CD4-positive, CD25-positive, alpha-beta regulatory T cell (primary cell): Measurements from ENCODE around the gene MFN2. TPM values are rescaled to one million over a fixed set of nuclear protein-coding genes. Genes with fewer than 3 reads are reported as not detected.
"Not testable (repeated sequence)": the region's sequence is repeated elsewhere in the genome, so short reads cannot be mapped to it uniquely, and the experiment has no call there.

Source experiments
- ATAC-seq, 2 donors: fragments of 150-1000 bp; cut with Tn5 transposase; one replicate each; pipeline ENCODE4 v1.10.0; 2021; ENCODE audit warnings: low read depth in 2 of 2, moderate number of reproducible peaks in 2 of 2, moderate library complexity in 1 of 2
- DNase-seq, 3 donors: peaks; one replicate each; pipeline versions ENCODE4 v3.0.0 to v3.0.0-alpha.2; 2012 to 2022; ENCODE audit warnings: mixed read lengths in 1 of 3
- H3K27ac ChIP-seq: one replicate; pipeline ENCODE4 v1.7.0; 2013; ENCODE audit warnings: mild to moderate bottlenecking, low read length; ENCODE audit not compliant: insufficient read depth, poor library complexity, severe bottlenecking
- H3K27me3 ChIP-seq: one replicate; pipeline ENCODE4 v1.7.0; 2013; ENCODE audit warnings: low read length; ENCODE audit not compliant: control insufficient read depth, insufficient read depth
- H3K36me3 ChIP-seq: one replicate; pipeline ENCODE4 v1.7.0; 2013; ENCODE audit warnings: mild to moderate bottlenecking, low read length, moderate library complexity; ENCODE audit not compliant: control insufficient read depth, insufficient read depth
- H3K4me1 ChIP-seq: 2 replicates; pipeline ENCODE4 v1.7.0; 2013; ENCODE audit warnings: mild to moderate bottlenecking, low read length; ENCODE audit not compliant: insufficient read depth, control insufficient read depth, poor library complexity, severe bottlenecking
- H3K4me3 ChIP-seq: one replicate; pipeline ENCODE4 v1.7.0; 2013; ENCODE audit warnings: low read depth, mild to moderate bottlenecking, low read length, moderate library complexity
- H3K9me3 ChIP-seq, 2 experiments: 1 replicate in 1 of 2; 2 replicates in 1 of 2; pipeline ENCODE4 v1.7.0; 2013; ENCODE audit warnings: low read length in 2 of 2, mild to moderate bottlenecking in 1 of 2, moderate library complexity in 1 of 2; ENCODE audit not compliant: control insufficient read depth in 2 of 2
- H3K27ac Mint-ChIP-seq, 3 donors: one replicate each; pipeline ENCODE4 v1.8.0; 2020 to 2022; ENCODE audit warnings: mild to moderate bottlenecking in 3 of 3, mixed read lengths in 3 of 3, moderate library complexity in 2 of 3
- H3K27me3 Mint-ChIP-seq: one replicate; pipeline ENCODE4 v1.8.0; 2022; ENCODE audit warnings: mild to moderate bottlenecking, mixed read lengths
- H3K36me3 Mint-ChIP-seq: one replicate; pipeline ENCODE4 v1.8.0; 2020; ENCODE audit warnings: mixed read lengths
- H3K4me1 Mint-ChIP-seq, 4 donors: one replicate each; pipeline ENCODE4 v1.8.0; 2020 to 2022; ENCODE audit warnings: mixed read lengths in 4 of 4, mild to moderate bottlenecking in 1 of 4
- H3K4me3 Mint-ChIP-seq, 4 donors: one replicate each; pipeline ENCODE4 v1.8.0; 2020 to 2022; ENCODE audit warnings: mild to moderate bottlenecking in 4 of 4, mixed read lengths in 4 of 4, moderate library complexity in 3 of 4
- H3K9me3 Mint-ChIP-seq, 7 donors: one replicate each; pipeline ENCODE4 v1.8.0; 2020 to 2022; ENCODE audit warnings: mixed read lengths in 7 of 7, mild to moderate bottlenecking in 3 of 7, moderate library complexity in 2 of 7
- polyA plus RNA-seq, 4 donors: library from polyadenylated mRNA; unstranded; fragments of 300-500 nt; fragmentation: Illumina TruSeq; gene quantifications; one replicate each; pipeline ENCODE4 v1.2.3, GENCODE V29; 2021
- total RNA-seq: library from RNA; stranded (reverse); gene quantifications from one replicate; pipeline ENCODE4 v1.2.3, GENCODE V29; 2022

MFN2 gene
- total and polyA plus RNA-seq, 5 donors from 2014 or later, result 30.0 to 39.1 (median 36.1) TPM

- Mint-ChIP-seq H3K36me3 (peaks cover 31% of the 10 kb centered on the region), H3K4me3 (no peak overlapping the region)
Measured at GRCh38 chr1:12029720-12030339, 49.6 kb downstream of the MFN2 start.

DNA sequence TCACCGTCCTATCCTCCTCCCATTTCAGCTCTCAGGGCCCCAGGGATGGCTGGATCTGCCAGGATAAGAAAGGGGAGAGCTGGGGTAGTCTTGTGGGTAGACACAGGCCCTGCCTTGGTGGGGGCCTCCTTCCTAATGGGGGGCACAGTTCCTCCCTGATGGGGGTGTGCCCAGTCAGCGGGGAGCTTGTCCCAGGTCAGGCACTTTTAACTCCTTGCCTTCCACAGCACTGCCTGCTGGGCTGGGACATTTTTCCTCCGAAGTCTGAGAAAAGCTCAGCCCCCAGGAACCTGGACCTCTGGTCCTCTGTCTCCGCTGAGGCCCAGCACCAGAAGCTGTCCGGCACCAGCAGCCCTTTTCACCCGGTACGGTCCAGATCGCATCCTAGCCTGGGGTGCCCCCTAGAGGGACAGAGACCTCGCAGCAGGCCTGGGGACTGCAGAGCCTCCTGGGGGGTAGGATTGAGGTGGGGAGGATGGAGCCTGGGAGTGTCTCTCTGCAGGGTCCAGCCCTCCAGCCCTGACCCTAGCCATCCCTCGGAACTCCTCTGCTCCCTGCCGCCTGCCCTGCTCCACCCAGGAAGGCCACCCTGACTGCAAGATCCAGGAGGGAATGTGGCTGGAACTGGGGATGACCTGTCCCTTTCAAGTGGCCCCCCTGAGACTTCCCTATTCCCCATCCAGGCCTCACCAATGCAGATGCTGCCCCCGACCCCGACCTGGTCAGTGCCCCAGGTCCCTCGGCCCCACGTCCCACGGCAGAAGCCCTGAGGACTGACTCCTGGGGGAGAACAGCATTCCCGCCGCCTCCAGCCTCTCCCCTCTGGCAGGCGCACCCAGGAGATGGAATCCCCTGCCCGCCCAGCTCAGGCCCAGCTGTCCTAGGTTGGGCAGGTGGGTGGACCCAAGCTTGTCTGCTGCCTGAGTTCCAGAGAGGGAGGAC, 51.1 kb downstream of the MFN2 start:
- ATAC-seq (peak in 1 of 2 donors; percentile 59), DNase-seq (peak in 1 of 3 donors; percentile 47)
- H3K27ac Mint-ChIP-seq, result no peak overlapping the region
- Histone ChIP-seq H3K27ac (no peak overlapping the region), H3K27me3 (no peaks in the 10 kb centered on the region), H3K36me3 (peaks cover 41% of the 10 kb centered on the region), H3K4me1 (no peaks in the 10 kb centered on the region), H3K9me3 (no peaks in the 10 kb centered on the region), H3K4me3 (no peak overlapping the region)
- H3K36me3 Mint-ChIP-seq, result peaks cover 31% of the 10 kb centered on the region
- H3K4me3 Mint-ChIP-seq, result no peak overlapping the region
- H3K27me3 Mint-ChIP-seq, result no peaks in the 10 kb centered on the region
- no peaks in the 10 kb centered on the region for H3K9me3 Mint-ChIP-seq
- H3K4me1 Mint-ChIP-seq, result peaks cover 0 to 4% (median 0%) of the 10 kb centered on the region in 4 donors

More at GRCh38 chr1:12029720-12030339, 49.6 kb downstream of the MFN2 start:
- Mint-ChIP-seq H3K27ac (no peak overlapping the region), H3K9me3 (no peaks in the 10 kb centered on the region), H3K4me1 (peaks cover 0 to 4% (median 0%) of the 10 kb centered on the region in 4 donors), H3K27me3 (no peaks in the 10 kb centered on the region)
- Histone ChIP-seq H3K4me3 (no peak overlapping the region), H3K27ac (no peak overlapping the region), H3K9me3 (no peaks in the 10 kb centered on the region), H3K4me1 (no peaks in the 10 kb centered on the region), H3K36me3 (peaks cover 54% of the 10 kb centered on the region), H3K27me3 (no peaks in the 10 kb centered on the region)
- DNase-seq, result no peak
- ATAC-seq, result no peak

GRCh38 chr1:12032161-12032621, 51.9 kb downstream of the MFN2 start:
- Histone ChIP-seq H3K9me3 (no peaks in the 10 kb centered on the region), H3K27me3 (no peaks in the 10 kb centered on the region), H3K4me3 (no peak overlapping the region), H3K36me3 (peaks cover 33% of the 10 kb centered on the region), H3K4me1 (no peaks in the 10 kb centered on the region), H3K27ac (no peak overlapping the region)
- Mint-ChIP-seq H3K27me3 (no peaks in the 10 kb centered on the region), H3K4me1 (no peaks in the 10 kb centered on the region), H3K36me3 (peaks cover 22% of the 10 kb centered on the region), H3K9me3 (no peaks in the 10 kb centered on the region), H3K27ac (no peak overlapping the region), H3K4me3 (no peak overlapping the region)
- no peak for DNase-seq
- no peak for ATAC-seq

GRCh38 chr1:12033441-12033840, 53.2 kb downstream of the MFN2 start:
- H3K36me3 ChIP-seq, result peaks cover 26% of the 10 kb centered on the region
- H3K27ac ChIP-seq, H3K4me3 Mint-ChIP-seq, H3K9me3 ChIP-seq, H3K4me1 ChIP-seq, DNase-seq, H3K4me1 Mint-ChIP-seq, H3K27me3 Mint-ChIP-seq, H3K27me3 ChIP-seq, H3K9me3 Mint-ChIP-seq, ATAC-seq, H3K4me3 ChIP-seq, H3K27ac Mint-ChIP-seq: not testable (repeated sequence)
- peaks cover 12% of the 10 kb centered on the region for H3K36me3 Mint-ChIP-seq

DNA sequence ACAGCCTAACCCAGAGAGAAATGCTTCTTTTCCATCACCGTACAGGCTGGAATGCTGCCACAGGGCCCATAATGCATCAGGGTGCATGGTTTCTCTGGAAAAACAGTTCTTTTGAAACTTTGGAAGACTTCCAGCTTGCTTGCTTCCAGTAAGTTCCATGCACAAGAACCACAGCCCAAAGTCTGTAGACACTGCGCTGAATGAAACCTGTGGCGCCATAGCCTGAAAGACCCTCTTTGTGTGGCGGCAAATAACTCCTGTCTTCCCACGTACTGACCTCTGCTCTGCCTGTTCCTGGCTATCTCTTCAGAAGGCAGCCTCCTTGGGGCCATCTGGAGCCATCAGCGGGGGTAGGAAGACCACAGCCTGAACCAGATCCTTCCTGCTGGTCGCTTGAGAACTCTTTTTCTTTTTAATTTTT, 54.1 kb downstream of the MFN2 start:
- no peak overlapping the region for H3K4me3 ChIP-seq
- Mint-ChIP-seq H3K9me3 (no peaks in the 10 kb centered on the region), H3K27me3 (no peaks in the 10 kb centered on the region), H3K4me1 (peaks cover 0 to 6% (median 0%) of the 10 kb centered on the region in 4 donors), H3K36me3 (peaks cover 8% of the 10 kb centered on the region), H3K27ac (no peak overlapping the region), H3K4me3 (no peak overlapping the region)
- H3K9me3 ChIP-seq, result no peaks in the 10 kb centered on the region
- H3K4me1 ChIP-seq, result no peaks in the 10 kb centered on the region
- no peak for ATAC-seq
- DNase-seq, result no peak
- H3K27ac ChIP-seq, result no peak overlapping the region
- no peaks in the 10 kb centered on the region for H3K27me3 ChIP-seq
- peaks cover 20% of the 10 kb centered on the region for H3K36me3 ChIP-seq

DNA sequence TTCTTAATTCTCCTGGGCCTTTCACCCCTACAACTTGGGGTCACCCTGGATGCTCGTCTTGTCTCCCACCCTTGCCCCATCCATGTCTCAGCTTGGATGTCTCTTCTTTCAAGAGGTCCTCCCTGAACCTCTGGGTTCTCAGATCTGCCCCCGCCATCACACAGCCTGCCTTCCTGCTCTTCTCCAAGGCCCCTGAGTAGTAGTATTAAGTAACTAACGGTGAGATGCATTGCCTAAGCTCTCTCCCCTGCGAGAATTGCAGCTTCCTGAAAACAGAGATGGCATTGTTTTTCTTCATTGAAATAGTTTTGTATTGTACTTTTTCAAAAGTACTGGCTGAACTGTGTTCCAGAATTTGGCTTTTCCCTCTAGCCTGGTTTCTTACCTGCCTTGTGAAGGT, 55.1 kb downstream of the MFN2 start:
- H3K4me3 Mint-ChIP-seq, result no peak overlapping the region
- no peaks in the 10 kb centered on the region for H3K9me3 ChIP-seq
- peak overlapping the region in 1 of 3 donors; percentile 75 for H3K27ac Mint-ChIP-seq
- ATAC-seq, result no peak
- no peak overlapping the region for H3K27ac ChIP-seq
- H3K27me3 ChIP-seq, result no peaks in the 10 kb centered on the region
- no peak overlapping the region for H3K4me3 ChIP-seq
- no peaks in the 10 kb centered on the region for H3K4me1 ChIP-seq
- no peaks in the 10 kb centered on the region for H3K27me3 Mint-ChIP-seq
- no peak for DNase-seq
- peaks cover 8% of the 10 kb centered on the region for H3K36me3 Mint-ChIP-seq
- peaks cover 0 to 7% (median 1%) of the 10 kb centered on the region in 4 donors for H3K4me1 Mint-ChIP-seq
- no peaks in the 10 kb centered on the region for H3K9me3 Mint-ChIP-seq
- peaks cover 11% of the 10 kb centered on the region for H3K36me3 ChIP-seq

DNA sequence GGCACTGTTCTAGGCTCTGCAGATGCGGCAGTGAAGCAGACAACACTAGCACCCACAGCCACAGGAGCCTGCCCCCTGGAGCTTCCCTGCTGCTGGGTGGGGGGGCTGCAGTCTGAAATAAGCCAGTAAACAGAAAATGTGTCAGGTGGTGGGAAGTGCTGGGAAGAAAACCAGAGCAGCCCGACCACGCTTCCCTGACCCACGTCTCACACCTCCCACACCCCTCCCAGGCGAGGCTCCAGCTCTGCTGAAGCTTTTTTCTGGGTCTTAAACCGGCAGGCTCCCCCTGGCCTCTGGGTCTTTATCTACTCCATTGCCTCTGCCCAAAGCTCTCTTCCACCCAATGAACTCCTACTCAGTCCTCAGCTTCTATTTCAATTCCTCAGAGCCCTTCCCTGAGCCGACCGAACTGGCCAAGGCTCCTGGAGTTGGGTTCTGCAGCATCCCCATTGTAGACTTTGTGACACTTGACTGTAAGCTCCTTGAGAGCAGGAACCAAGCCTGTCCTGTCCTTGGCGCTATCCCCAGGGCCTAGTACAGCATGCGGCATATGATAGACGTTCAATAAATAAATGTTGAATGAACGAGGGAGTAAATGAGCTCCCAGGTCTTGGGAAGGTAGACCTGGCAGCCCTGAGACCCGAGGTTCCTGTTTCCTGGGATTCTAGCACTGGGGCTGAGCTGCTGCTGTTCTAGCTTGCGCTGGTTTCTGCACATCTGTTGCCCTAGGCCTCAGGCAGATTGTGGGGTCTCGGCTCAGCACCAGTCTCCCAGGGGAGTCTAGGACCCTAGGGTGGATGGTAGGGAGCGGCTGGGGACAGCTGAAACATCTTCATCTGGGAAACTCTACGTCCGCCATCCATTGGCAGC, 57.5 kb downstream of the MFN2 start:
- no peak overlapping the region for H3K4me3 Mint-ChIP-seq
- no peaks in the 10 kb centered on the region for H3K9me3 Mint-ChIP-seq
- H3K9me3 ChIP-seq, result no peaks in the 10 kb centered on the region
- H3K36me3 Mint-ChIP-seq, result peaks cover 8% of the 10 kb centered on the region
- H3K36me3 ChIP-seq, result no peaks in the 10 kb centered on the region
- no peak overlapping the region for H3K4me3 ChIP-seq
- ATAC-seq (no peak), DNase-seq (no peak)
- no peaks in the 10 kb centered on the region for H3K4me1 ChIP-seq
- no peaks in the 10 kb centered on the region for H3K27me3 ChIP-seq
- no peaks in the 10 kb centered on the region for H3K27me3 Mint-ChIP-seq
- no peak overlapping the region for H3K27ac ChIP-seq
- peaks cover 0 to 10% (median 6%) of the 10 kb centered on the region in 4 donors for H3K4me1 Mint-ChIP-seq
- no peak overlapping the region for H3K27ac Mint-ChIP-seq
